ENCODE measurements around the gene PSMD3. TPM values are rescaled to one million over a fixed set of nuclear protein-coding genes. Genes with fewer than 3 reads are reported as not detected.

Gene PSMD3
- total and polyA plus RNA-seq, 2 of the 4 experiments (the other 2 are of a cell fraction): 123 to 155 TPM

- no peak for ATAC-seq (ENCODE audit: low read depth)
- POLR2A ChIA-PET (ENCODE audit: unreplicated experiment): no interaction called here
Observed at GRCh38 chr17:39997543-39997942, 16.9 kb downstream of the PSMD3 start.

More at GRCh38 chr17:39997543-39997942, 16.9 kb downstream of the PSMD3 start:
- Histone ChIP-seq H3K9me1 (ENCODE audit: insufficient read depth, low read length) (no peaks in the 10 kb centered on the region), H2AFZ (replicated peaks; ENCODE audit: low read length, poor library complexity) (no peak overlapping the region), H3K4me3 (ENCODE audit: insufficient read depth, low read depth, low read length) (no peak overlapping the region), H3K4ac (ENCODE audit: low read depth, low read length) (no peak overlapping the region), H4K91ac (ENCODE audit: insufficient read depth, low read depth, low read length) (no peak overlapping the region), H3K4me2 (ENCODE audit: low read depth, low read length) (no peak overlapping the region), H4K20me1 (ENCODE audit: insufficient read depth, low read length) (peaks cover 5% of the 10 kb centered on the region; the same call in 1 of the 2 replicates), H3K36me3 (ENCODE audit: control insufficient read depth, insufficient read depth, low read length) (peaks cover 56% of the 10 kb centered on the region), H4K8ac (ENCODE audit: low read depth in 2 of 2, low read length in 2 of 2) (no peak overlapping the region), H3K9ac (ENCODE audit: low read depth, low read length) (no peak overlapping the region), H3K27me3 (ENCODE audit: control insufficient read depth, insufficient read depth, low read length) (no peaks in the 10 kb centered on the region), H2AK5ac (ENCODE audit: low read depth, low read length) (no peak overlapping the region), H3K27ac (ENCODE audit: insufficient read depth, low read length) (no peak overlapping the region), H3K56ac (ENCODE audit: extremely low read depth, insufficient read depth, low read length) (no peak overlapping the region), H3K4me1 (ENCODE audit: control insufficient read depth, insufficient read depth, low read length) (no peaks in the 10 kb centered on the region), H3K9me3 (ENCODE audit: control insufficient read depth, insufficient read depth, low read length) (no peaks in the 10 kb centered on the region), H3K23ac (ENCODE audit: low read depth, low read length) (no peak overlapping the region), H3K18ac (ENCODE audit: low read depth, low read length) (no peak overlapping the region), H2BK15ac (ENCODE audit: low read depth, low read length) (no peak overlapping the region), H2BK120ac (ENCODE audit: low read depth, low read length) (no peak overlapping the region), H2BK20ac (ENCODE audit: low read depth, low read length) (no peak overlapping the region), H3K79me1 (ENCODE audit: low read depth in 1 of 2, low read length in 2 of 2) (peaks cover 0 to 5% of the 10 kb centered on the region in 2 experiments; a peak in 1 of 4 replicates), H2AK9ac (replicated peaks; ENCODE audit: low read depth, low read length, poor library complexity) (no peak overlapping the region), H2BK5ac (ENCODE audit: low read depth, low read length, poor library complexity, severe bottlenecking) (no peak overlapping the region), H3K14ac (replicated peaks; ENCODE audit: low read depth, low read length) (no peak overlapping the region), H4K5ac (ENCODE audit: low read depth, low read length) (no peak overlapping the region)
- DNase-seq: no peak
- TF ChIP-seq RCOR1 (IDR thresholded peaks at IDR 0.05; ENCODE audit: insufficient replicate concordance, low read length): no peak
- TF ChIP-seq RFX5 (IDR thresholded peaks at IDR 0.05; ENCODE audit: low read depth, low read length): no peak
- TF ChIP-seq USF2 (IDR thresholded peaks at IDR 0.05; ENCODE audit: low read depth, low read length): no peak
- no peak for TF ChIP-seq BHLHE40 (IDR thresholded peaks at IDR 0.05; ENCODE audit: low read depth, low read length)
- TF ChIP-seq FOS (IDR thresholded peaks at IDR 0.05; ENCODE audit: low read depth, low read length): no peak
- no TSS peak for BruUV-seq (replicated peaks)
- in situ Hi-C loops (cut with MboI; ENCODE audit: low sequenced_read_pairs) (no loop called here), intact Hi-C loops (cut with micrococcal nuclease) (no loop called here), dilution Hi-C loops (cut with HindIII; ENCODE audit: low sequenced_read_pairs, unreplicated experiment) (no loop called here)
- CTCF ChIA-PET: no interaction called here
- WGBS, 2 experiments (ENCODE audit: extremely low coverage in 2 of 2, insufficient read length in 1 of 2): no CpG with 5 or more reads among the region's 4 CpGs
